ENCODE measurements around the gene LHFPL3. TPM values are rescaled to one million over a fixed set of nuclear protein-coding genes. Genes with fewer than 3 reads are reported as not detected.
"Not testable (repeated sequence)": the region's sequence is repeated elsewhere in the genome, so short reads cannot be mapped to it uniquely, and the experiment has no call there.

The LHFPL3 gene
- polyA plus RNA-seq, 10 donors: 0.08 to 0.13 TPM; not detected in 8

- DNase-seq: no peak
These were observed 567.3 kb downstream of the LHFPL3 start for GRCh38 chr7:104895522-104896236.

- DNase-seq: no peak
These were observed 570.0 kb downstream of the LHFPL3 start for GRCh38 chr7:104898434-104898833.

GRCh38 chr7:104900525-104901239, 572.3 kb downstream of the LHFPL3 start:
- DNase-seq: no peak

- no peak for DNase-seq
These were observed 572.8 kb downstream of the LHFPL3 start for GRCh38 chr7:104901240-104901619.

- no peak for DNase-seq
These were observed 573.8 kb downstream of the LHFPL3 start for GRCh38 chr7:104902183-104902582.

GRCh38 chr7:104903044-104903443, 574.6 kb downstream of the LHFPL3 start:
- DNase-seq: no peak

- no peak for DNase-seq
These were observed 575.4 kb downstream of the LHFPL3 start for GRCh38 chr7:104903846-104904245.

- no peak for DNase-seq
These were observed 577.6 kb downstream of the LHFPL3 start for GRCh38 chr7:104906032-104906431.

GRCh38 chr7:104906556-104906955, 578.2 kb downstream of the LHFPL3 start:
- DNase-seq: no peak

GRCh38 chr7:104908636-104909035, 580.2 kb downstream of the LHFPL3 start:
- no peak for DNase-seq

GRCh38 chr7:104909096-104909495, 580.7 kb downstream of the LHFPL3 start:
- DNase-seq: no peak

- peak; percentile 24 to 53 (median 36) for DNase-seq
These were observed 586.0 kb downstream of the LHFPL3 start for GRCh38 chr7:104914421-104914820.

- DNase-seq: no peak
These were observed 593.2 kb downstream of the LHFPL3 start for GRCh38 chr7:104921596-104921995.

GRCh38 chr7:104922182-104923009, 594.0 kb downstream of the LHFPL3 start:
- peak in 2 of 3 donors; percentile 41 to 43 for DNase-seq

- DNase-seq: peak; percentile 37 to 59 (median 58)
These were observed 594.6 kb downstream of the LHFPL3 start for GRCh38 chr7:104923010-104923421.

- DNase-seq: not testable (repeated sequence)
These were observed 597.8 kb downstream of the LHFPL3 start for GRCh38 chr7:104926189-104926588.

- DNase-seq: no peak
These were observed 598.2 kb downstream of the LHFPL3 start for GRCh38 chr7:104926601-104927041.

- DNase-seq: no peak
These were observed 598.7 kb downstream of the LHFPL3 start for GRCh38 chr7:104927055-104927454.

GRCh38 chr7:104928721-104929400, 600.5 kb downstream of the LHFPL3 start:
- no peak for DNase-seq

- DNase-seq: no peak
These were observed 601.5 kb downstream of the LHFPL3 start for GRCh38 chr7:104929921-104930320.

GRCh38 chr7:104931181-104931781, 602.9 kb downstream of the LHFPL3 start:
- DNase-seq: no peak
